ENCODE measurements around the gene MARF1.
"Not testable (repeated sequence)": the region's sequence is repeated elsewhere in the genome, so short reads cannot be mapped to it uniquely, and the experiment has no call there.

MARF1 gene

GRCh38 chr16:15572329-15573001 is 70.5 kb downstream of the MARF1 start:
- H3K9me3 ChIP-seq (ENCODE audit: control insufficient read depth, insufficient read depth, low read length): no peaks in the 10 kb centered on the region
- H3K27me3 ChIP-seq (ENCODE audit: control insufficient read depth, insufficient read depth, low read length): no peaks in the 10 kb centered on the region
- H3K27ac ChIP-seq (ENCODE audit: low read length): no peak overlapping the region
- H3K4me3 ChIP-seq (ENCODE audit: low read length): no peak overlapping the region
- no peak for DNase-seq (ENCODE audit: low read depth, low spot score)
- no peaks in the 10 kb centered on the region for H3K36me3 ChIP-seq (ENCODE audit: control insufficient read depth, insufficient read depth, low read length)
- no CpG with 5 or more reads among the region's 9 CpGs for WGBS (ENCODE audit: insufficient coverage, insufficient read length)
- no peaks in the 10 kb centered on the region; the same call in 1 of the 2 replicates for H3K4me1 ChIP-seq (ENCODE audit: control insufficient read depth, insufficient read depth, low read length)

DNA sequence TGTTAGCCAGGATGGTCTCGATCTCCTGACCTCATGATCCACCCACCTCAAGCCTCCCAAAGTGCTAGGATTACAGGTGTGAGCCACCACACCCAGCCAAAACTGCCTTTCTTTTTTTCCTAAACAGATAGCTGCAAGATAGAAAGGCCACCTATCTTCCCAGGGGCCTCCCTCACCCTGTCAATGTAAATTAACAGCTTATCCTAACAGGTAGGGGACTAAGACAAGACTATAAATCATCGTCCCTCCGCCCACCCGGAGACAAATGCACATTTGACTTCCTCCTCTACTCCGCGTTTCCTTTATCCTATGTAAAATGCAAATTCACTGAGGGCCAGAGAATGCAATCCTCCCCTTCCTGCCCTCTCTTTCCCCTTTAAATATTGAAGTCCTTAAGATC is 71.4 kb downstream of the MARF1 start:
- DNase-seq (ENCODE audit: low read depth, low spot score): no peak
- H3K9me3 ChIP-seq (ENCODE audit: control insufficient read depth, insufficient read depth, low read length): no peaks in the 10 kb centered on the region
- no peaks in the 10 kb centered on the region for H3K27me3 ChIP-seq (ENCODE audit: control insufficient read depth, insufficient read depth, low read length)
- H3K4me1 ChIP-seq (ENCODE audit: control insufficient read depth, insufficient read depth, low read length): no peaks in the 10 kb centered on the region; the same call in 1 of the 2 replicates
- H3K4me3 ChIP-seq (ENCODE audit: low read length): no peak overlapping the region
- no peaks in the 10 kb centered on the region for H3K36me3 ChIP-seq (ENCODE audit: control insufficient read depth, insufficient read depth, low read length)
- no CpG with 5 or more reads among the region's 6 CpGs for WGBS (ENCODE audit: insufficient coverage, insufficient read length)
- H3K27ac ChIP-seq (ENCODE audit: low read length): no peak overlapping the region

- WGBS (ENCODE audit: insufficient coverage, insufficient read length): no CpG with 5 or more reads among the region's 4 CpGs
- not testable (repeated sequence) for H3K9me3 ChIP-seq (ENCODE audit: control insufficient read depth, insufficient read depth, low read length); H3K36me3 ChIP-seq (ENCODE audit: control insufficient read depth, insufficient read depth, low read length); DNase-seq (ENCODE audit: low read depth, low spot score); H3K27me3 ChIP-seq (ENCODE audit: control insufficient read depth, insufficient read depth, low read length); H3K27ac ChIP-seq (ENCODE audit: low read length); H3K4me3 ChIP-seq (ENCODE audit: low read length); H3K4me1 ChIP-seq (ENCODE audit: control insufficient read depth, insufficient read depth, low read length)
Observed at GRCh38 chr16:15570666-15571065, 72.3 kb downstream of the MARF1 start.

- H3K27ac ChIP-seq (ENCODE audit: low read length): no peak overlapping the region
- H3K9me3 ChIP-seq (ENCODE audit: control insufficient read depth, insufficient read depth, low read length): no peaks in the 10 kb centered on the region
- H3K27me3 ChIP-seq (ENCODE audit: control insufficient read depth, insufficient read depth, low read length): no peaks in the 10 kb centered on the region
- no CpG with 5 or more reads among the region's 5 CpGs for WGBS (ENCODE audit: insufficient coverage, insufficient read length)
- no peak for DNase-seq (ENCODE audit: low read depth, low spot score)
- peaks cover 1% of the 10 kb centered on the region; the same call in 1 of the 2 replicates for H3K4me1 ChIP-seq (ENCODE audit: control insufficient read depth, insufficient read depth, low read length)
- H3K36me3 ChIP-seq (ENCODE audit: control insufficient read depth, insufficient read depth, low read length): no peaks in the 10 kb centered on the region
- no peak overlapping the region for H3K4me3 ChIP-seq (ENCODE audit: low read length)
Observed at GRCh38 chr16:15567823-15568222, 75.1 kb downstream of the MARF1 start.

- Histone ChIP-seq H3K27me3 (ENCODE audit: control insufficient read depth, insufficient read depth, low read length) (no peaks in the 10 kb centered on the region), H3K36me3 (ENCODE audit: control insufficient read depth, insufficient read depth, low read length) (no peaks in the 10 kb centered on the region), H3K4me1 (ENCODE audit: control insufficient read depth, insufficient read depth, low read length) (0 out of 2 replicates have a peak, but pooled peaks cover 1% of the 10 kb centered on the region), H3K27ac (ENCODE audit: low read length) (no peak overlapping the region), H3K9me3 (ENCODE audit: control insufficient read depth, insufficient read depth, low read length) (no peaks in the 10 kb centered on the region), H3K4me3 (ENCODE audit: low read length) (no peak overlapping the region)
- no peak for DNase-seq (ENCODE audit: low read depth, low spot score)
- WGBS (ENCODE audit: insufficient coverage, insufficient read length): no CpG with 5 or more reads among the region's 2 CpGs
Observed at GRCh38 chr16:15566095-15566494, 76.9 kb downstream of the MARF1 start.

GRCh38 chr16:15564604-15565339 is 78.2 kb downstream of the MARF1 start:
- Histone ChIP-seq H3K4me1 (ENCODE audit: control insufficient read depth, insufficient read depth, low read length) (0 out of 2 replicates have a peak, but pooled peaks cover 1% of the 10 kb centered on the region), H3K36me3 (ENCODE audit: control insufficient read depth, insufficient read depth, low read length) (no peaks in the 10 kb centered on the region), H3K9me3 (ENCODE audit: control insufficient read depth, insufficient read depth, low read length) (no peaks in the 10 kb centered on the region), H3K27ac (ENCODE audit: low read length) (no peak overlapping the region), H3K4me3 (ENCODE audit: low read length) (no peak overlapping the region), H3K27me3 (ENCODE audit: control insufficient read depth, insufficient read depth, low read length) (no peaks in the 10 kb centered on the region)
- no peak for DNase-seq (ENCODE audit: low read depth, low spot score)
- no CpG with 5 or more reads among the region's 7 CpGs for WGBS (ENCODE audit: insufficient coverage, insufficient read length)

GRCh38 chr16:15559176-15559575 is 83.8 kb downstream of the MARF1 start:
- Histone ChIP-seq H3K27me3 (ENCODE audit: control insufficient read depth, insufficient read depth, low read length) (no peaks in the 10 kb centered on the region), H3K27ac (ENCODE audit: low read length) (no peak overlapping the region), H3K4me3 (ENCODE audit: low read length) (no peak overlapping the region), H3K4me1 (ENCODE audit: control insufficient read depth, insufficient read depth, low read length) (0 out of 2 replicates have a peak, but pooled peaks cover 1% of the 10 kb centered on the region), H3K36me3 (ENCODE audit: control insufficient read depth, insufficient read depth, low read length) (no peaks in the 10 kb centered on the region), H3K9me3 (ENCODE audit: control insufficient read depth, insufficient read depth, low read length) (no peaks in the 10 kb centered on the region)
- WGBS (ENCODE audit: insufficient coverage, insufficient read length): no CpG with 5 or more reads among the region's 4 CpGs
- no peak for DNase-seq (ENCODE audit: low read depth, low spot score)

DNA sequence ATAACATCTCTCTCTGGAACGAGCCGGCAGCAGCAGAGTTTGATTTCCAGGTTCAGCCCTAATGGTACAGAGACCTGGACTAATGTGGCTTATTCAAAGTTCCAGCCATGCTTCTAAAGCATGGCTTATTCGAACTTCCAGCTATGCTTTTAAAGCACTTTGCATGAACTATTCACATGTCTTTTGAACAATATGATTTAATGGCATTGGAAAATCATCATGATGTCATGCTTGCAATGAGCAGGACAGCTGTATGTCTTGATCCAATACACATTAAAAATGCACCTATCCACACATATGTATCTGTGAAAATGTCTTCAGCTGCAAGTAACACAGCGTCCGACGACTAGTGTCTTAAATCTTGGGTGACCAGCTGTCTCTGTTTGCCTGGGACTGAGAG is 85.7 kb downstream of the MARF1 start:
- Histone ChIP-seq H3K27me3 (ENCODE audit: control insufficient read depth, insufficient read depth, low read length) (no peaks in the 10 kb centered on the region), H3K27ac (ENCODE audit: low read length) (no peak overlapping the region), H3K9me3 (ENCODE audit: control insufficient read depth, insufficient read depth, low read length) (no peaks in the 10 kb centered on the region), H3K4me3 (ENCODE audit: low read length) (no peak overlapping the region), H3K4me1 (ENCODE audit: control insufficient read depth, insufficient read depth, low read length) (no peaks in the 10 kb centered on the region), H3K36me3 (ENCODE audit: control insufficient read depth, insufficient read depth, low read length) (no peaks in the 10 kb centered on the region)
- WGBS (ENCODE audit: insufficient coverage, insufficient read length): no CpG with 5 or more reads among the region's 6 CpGs
- no peak for DNase-seq (ENCODE audit: low read depth, low spot score)

- WGBS (ENCODE audit: insufficient coverage, insufficient read length): no CpG with 5 or more reads among the region's 5 CpGs
- DNase-seq (ENCODE audit: low read depth, low spot score): no peak
- Histone ChIP-seq H3K9me3 (ENCODE audit: control insufficient read depth, insufficient read depth, low read length) (no peaks in the 10 kb centered on the region), H3K36me3 (ENCODE audit: control insufficient read depth, insufficient read depth, low read length) (no peaks in the 10 kb centered on the region), H3K27me3 (ENCODE audit: control insufficient read depth, insufficient read depth, low read length) (no peaks in the 10 kb centered on the region), H3K27ac (ENCODE audit: low read length) (no peak overlapping the region), H3K4me3 (ENCODE audit: low read length) (no peak overlapping the region), H3K4me1 (ENCODE audit: control insufficient read depth, insufficient read depth, low read length) (no peaks in the 10 kb centered on the region)
Observed at GRCh38 chr16:15556130-15556529, 86.8 kb downstream of the MARF1 start.

- no peak for DNase-seq (ENCODE audit: low read depth, low spot score)
- no peaks in the 10 kb centered on the region for H3K36me3 ChIP-seq (ENCODE audit: control insufficient read depth, insufficient read depth, low read length)
- H3K4me1 ChIP-seq (ENCODE audit: control insufficient read depth, insufficient read depth, low read length): no peaks in the 10 kb centered on the region
- H3K27me3 ChIP-seq (ENCODE audit: control insufficient read depth, insufficient read depth, low read length): no peaks in the 10 kb centered on the region
- no peaks in the 10 kb centered on the region for H3K9me3 ChIP-seq (ENCODE audit: control insufficient read depth, insufficient read depth, low read length)
- WGBS (ENCODE audit: insufficient coverage, insufficient read length): no CpG with 5 or more reads among the region's 10 CpGs
- no peak overlapping the region for H3K27ac ChIP-seq (ENCODE audit: low read length)
- H3K4me3 ChIP-seq (ENCODE audit: low read length): no peak overlapping the region
Observed at GRCh38 chr16:15553313-15554088, 89.5 kb downstream of the MARF1 start.
